GM18861 (cell line): ENCODE data around the gene DCUN1D3.
A peak's percentile ranks its signal among the peaks of the same experiment; 100 is the strongest.

Source experiments
- ATAC-seq: cut with Tn5 transposase; IDR thresholded peaks from one replicate; pipeline ENCODE4 v1.9.1; 2021; ENCODE audit not compliant: unreplicated experiment

Gene DCUN1D3

GRCh38 chr16:20920091-20920490, 19.9 kb upstream of the DCUN1D3 start:
- no peak for ATAC-seq

DNA sequence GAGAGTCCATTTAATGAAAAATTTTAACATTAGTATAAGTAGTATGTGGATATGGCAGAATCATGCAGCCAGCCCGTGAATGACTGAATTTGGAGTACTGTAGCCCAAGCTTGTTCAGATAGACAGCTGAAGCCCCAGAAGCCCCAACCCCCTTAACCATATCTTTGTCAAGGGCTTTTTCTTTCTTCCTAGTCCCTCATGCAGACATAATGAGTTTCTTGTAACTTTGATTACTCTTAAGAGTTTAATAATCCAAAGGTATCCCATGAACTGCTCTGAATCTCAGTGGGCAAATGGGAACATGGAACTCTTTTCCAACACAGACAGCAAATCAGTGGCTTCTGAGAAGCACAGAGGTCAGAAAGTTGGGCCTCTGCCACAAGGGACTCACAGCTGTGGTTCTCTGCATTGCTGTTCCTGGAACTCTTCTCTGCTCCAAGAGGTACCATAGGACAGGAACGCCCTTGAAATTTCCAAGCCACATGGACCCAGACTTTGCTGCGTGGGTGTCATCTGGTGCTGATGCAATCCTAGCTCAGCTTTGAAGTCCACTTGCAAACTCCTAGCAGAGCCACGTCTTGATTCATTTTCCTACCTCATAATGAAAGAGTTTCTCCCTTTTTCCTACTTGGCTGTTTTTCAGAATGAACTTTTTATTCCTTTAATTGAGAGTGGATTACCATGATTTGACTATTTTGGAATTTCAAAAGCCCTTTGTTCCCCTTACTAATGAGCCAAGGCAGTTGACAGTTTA, 18.5 kb upstream of the DCUN1D3 start:
- ATAC-seq, result no peak

GRCh38 chr16:20916942-20917341, 16.8 kb upstream of the DCUN1D3 start:
- ATAC-seq, result no peak

- no peak for ATAC-seq
Observed at GRCh38 chr16:20916289-20916688, 16.1 kb upstream of the DCUN1D3 start.

- no peak for ATAC-seq
Observed at GRCh38 chr16:20911361-20911760, 11.2 kb upstream of the DCUN1D3 start.

- no peak for ATAC-seq
Observed at GRCh38 chr16:20910781-20911321, 10.7 kb upstream of the DCUN1D3 start.

- ATAC-seq, result no peak
Observed at GRCh38 chr16:20906341-20907255, 6.4 kb upstream of the DCUN1D3 start.

GRCh38 chr16:20905576-20905975, 5.4 kb upstream of the DCUN1D3 start:
- no peak for ATAC-seq

GRCh38 chr16:20904507-20905081, 4.4 kb upstream of the DCUN1D3 start:
- no peak for ATAC-seq

DNA sequence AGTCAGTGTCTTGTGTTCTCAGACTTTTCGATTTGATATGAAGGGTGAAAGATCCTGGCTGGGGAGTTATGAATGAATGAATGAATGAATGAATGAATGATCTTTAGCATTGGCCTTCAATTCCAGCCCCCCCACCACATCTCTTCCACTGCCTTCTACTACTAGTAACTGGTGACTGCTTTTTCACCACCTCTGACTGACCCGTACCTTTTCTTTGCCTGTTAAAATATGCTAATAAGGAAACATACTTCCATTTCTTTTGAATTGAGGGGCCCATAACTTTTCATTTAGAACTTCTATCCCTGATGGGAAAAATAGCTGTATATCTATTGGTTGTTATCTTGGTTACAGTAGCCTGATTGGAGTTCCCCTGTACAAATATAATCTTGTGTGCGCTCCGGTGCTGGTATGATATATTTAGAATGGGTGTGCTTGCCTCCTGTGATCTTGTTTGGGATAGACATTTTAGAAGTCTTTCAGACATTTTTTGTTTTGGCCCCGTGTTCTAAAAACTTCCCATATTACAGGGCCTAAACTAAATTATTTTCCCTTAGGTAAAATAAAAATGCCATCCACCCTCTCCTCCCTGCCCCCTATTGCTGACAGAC, 3.8 kb upstream of the DCUN1D3 start:
- ATAC-seq, result no peak

DNA sequence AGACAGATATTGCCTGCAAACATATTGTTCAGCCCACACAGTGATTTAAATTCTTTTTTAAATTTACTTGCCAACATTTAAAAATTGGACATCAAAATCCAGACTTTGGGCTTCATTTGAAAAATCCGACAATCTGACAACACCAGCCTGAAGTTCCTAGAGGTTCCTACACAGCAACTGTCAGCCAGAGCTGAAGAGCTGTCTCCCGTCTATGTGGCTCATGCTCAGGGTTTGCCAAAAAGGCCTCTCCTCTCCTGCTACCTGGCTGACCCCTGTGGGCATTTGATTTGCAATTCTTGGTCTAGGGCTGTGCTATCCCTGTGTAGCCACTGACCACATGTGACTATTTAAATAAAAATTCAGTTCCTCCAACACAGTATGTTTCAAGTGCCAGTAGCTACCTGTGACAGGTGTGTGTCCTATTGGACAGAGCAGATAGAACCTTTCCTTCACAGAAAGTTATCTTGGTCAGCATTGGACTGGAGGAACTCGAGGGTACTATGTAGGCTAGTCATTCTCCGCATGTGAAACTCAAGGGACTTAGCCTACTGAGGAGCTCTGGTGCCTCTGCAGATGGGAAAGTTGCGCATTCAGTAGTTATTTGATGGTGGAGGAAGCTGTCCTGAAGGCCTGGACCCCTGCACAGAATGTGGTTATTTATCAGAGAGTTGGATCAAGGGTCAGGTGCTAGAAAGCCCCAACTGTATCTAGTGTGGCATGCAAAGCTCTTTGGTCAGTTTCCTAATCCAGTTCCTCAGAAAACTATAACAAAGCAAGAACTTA, 3.1 kb upstream of the DCUN1D3 start:
- no peak for ATAC-seq

DNA sequence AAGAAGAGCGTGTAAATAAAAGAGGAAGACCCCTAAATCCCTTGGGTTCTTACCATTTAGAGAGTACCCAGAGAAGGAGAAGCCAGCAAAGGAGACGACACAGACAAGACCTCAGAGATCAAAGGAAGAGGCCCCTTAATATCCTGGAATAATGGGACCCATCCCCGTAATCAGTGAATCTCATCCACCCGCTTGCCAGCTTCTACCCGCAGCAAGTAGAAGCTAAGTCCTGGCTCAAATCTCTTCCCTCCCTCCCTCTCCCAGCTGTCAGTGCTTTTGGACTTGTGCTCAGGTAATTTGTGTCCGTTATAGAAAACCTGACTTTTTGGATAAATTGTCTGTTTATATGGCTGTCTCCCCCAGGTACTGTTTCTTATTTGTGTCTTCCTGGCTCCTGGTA, 2.3 kb upstream of the DCUN1D3 start:
- no peak for ATAC-seq

DNA sequence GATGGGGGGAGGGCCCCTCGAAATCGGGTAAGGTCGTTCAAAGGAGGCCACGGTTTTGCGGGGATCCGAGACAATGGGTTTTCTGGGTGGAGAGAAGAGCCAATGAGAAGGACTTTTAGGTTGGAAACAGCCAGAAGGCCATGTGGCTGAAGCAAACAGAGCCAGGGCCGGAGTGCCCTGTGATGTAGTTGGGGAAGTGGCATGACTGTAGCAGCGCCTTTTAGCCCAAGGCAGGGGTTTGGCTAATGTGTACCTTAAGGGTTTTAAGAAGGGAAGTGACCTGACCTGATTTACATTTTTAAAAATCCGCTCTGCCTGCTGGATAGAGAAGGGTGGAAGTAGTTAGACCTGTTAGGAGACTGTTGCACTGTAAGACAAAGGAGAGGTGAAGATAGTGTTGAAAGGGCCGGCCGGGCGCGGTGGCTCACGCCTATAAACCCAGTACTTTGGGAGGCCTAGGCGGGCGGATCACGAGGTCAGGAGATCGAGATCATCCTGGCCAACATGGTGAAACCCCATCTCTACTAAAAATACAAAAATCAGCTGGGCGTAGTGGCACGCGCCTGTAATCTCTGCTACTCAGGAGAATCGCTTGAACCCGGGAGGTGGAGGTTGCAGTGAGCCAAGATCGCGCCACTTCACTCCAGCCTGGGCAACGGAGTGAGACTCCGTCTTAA, 1.4 kb upstream of the DCUN1D3 start:
- ATAC-seq, result peak; percentile 35

- no peak for ATAC-seq
Observed at GRCh38 chr16:20901068-20901435, 894 bp upstream of the DCUN1D3 start.

GRCh38 chr16:20899477-20900298, 470 bp downstream of the DCUN1D3 start:
- ATAC-seq, result no peak

GRCh38 chr16:20899071-20899470, 1.1 kb downstream of the DCUN1D3 start:
- ATAC-seq, result no peak

DNA sequence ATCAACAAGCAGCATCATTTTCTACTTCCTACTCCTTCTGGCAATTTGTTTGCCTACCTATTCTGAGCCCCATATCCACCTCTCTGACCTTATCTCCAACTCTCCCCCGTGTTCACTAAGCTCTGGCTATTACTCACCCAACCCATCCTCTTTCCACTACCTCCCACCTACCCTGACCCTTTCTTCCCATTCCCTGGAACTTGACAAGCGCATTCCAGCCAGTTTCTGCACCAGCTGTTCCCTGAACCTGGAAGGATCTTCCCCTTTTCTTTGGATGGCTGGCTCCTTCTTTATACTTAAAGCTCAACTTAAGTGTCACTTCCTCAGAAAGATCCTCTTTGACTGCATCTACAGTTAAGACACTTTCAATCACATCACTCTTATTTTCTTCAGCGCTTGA, 2.2 kb downstream of the DCUN1D3 start:
- ATAC-seq, result no peak

GRCh38 chr16:20897253-20897897, 2.8 kb downstream of the DCUN1D3 start:
- ATAC-seq, result no peak
